GM06990 (cell line): ENCODE data around the gene KEAP1.
A peak's percentile ranks its signal among the peaks of the same experiment; 100 is the strongest.

ENCODE experiments used
- DNase-seq: peaks from one replicate; pipeline ENCODE4 v3.0.0-alpha.2; 2011; ENCODE audit not compliant: insufficient read length; ENCODE audit errors: extremely low read depth
- H3K27me3 ChIP-seq: replicated peaks from 2 replicates; pipeline ENCODE4 v1.6.0; 2011; ENCODE audit warnings: low read length; ENCODE audit not compliant: control insufficient read depth, insufficient read depth
- H3K36me3 ChIP-seq: 2 replicates; pipeline ENCODE4 v1.5.1; 2011; ENCODE audit warnings: low read length; ENCODE audit not compliant: control insufficient read depth, insufficient read depth
- H3K4me3 ChIP-seq: replicated peaks from 2 replicates; pipeline ENCODE4 v1.5.1; 2011; ENCODE audit warnings: low read depth, mild to moderate bottlenecking, control low read depth, low read length
- TF ChIP-seq, protein P1 (sequence below): IDR thresholded peaks from 2 replicates; pipeline ENCODE4 v1.5.1; 2011; ENCODE audit warnings: low read length, control low read depth, mild to moderate bottlenecking, inconsistent platforms; ENCODE audit not compliant: insufficient read depth, poor library complexity, severe bottlenecking

Gene KEAP1

DNA sequence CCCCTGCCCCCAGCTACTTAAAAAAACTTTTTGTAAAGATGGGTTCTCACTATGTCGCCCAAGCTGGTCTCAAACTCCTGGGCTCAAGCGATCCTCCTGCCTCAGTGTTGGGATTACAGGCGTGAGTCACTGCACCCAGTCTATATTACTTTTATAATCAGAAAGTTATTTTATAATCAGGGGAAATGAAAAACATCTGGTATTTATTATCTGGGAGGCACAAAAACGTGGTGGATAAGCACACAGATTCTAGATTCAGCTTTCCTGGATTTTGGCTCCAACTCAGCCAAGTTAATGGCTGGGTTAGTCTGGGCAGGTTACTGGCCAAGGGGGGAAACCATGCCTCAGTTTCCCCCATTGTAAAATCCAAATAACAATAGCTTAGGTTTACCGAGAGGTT is 24.7 kb downstream of the KEAP1 start:
- TF ChIP-seq, protein P1, sequence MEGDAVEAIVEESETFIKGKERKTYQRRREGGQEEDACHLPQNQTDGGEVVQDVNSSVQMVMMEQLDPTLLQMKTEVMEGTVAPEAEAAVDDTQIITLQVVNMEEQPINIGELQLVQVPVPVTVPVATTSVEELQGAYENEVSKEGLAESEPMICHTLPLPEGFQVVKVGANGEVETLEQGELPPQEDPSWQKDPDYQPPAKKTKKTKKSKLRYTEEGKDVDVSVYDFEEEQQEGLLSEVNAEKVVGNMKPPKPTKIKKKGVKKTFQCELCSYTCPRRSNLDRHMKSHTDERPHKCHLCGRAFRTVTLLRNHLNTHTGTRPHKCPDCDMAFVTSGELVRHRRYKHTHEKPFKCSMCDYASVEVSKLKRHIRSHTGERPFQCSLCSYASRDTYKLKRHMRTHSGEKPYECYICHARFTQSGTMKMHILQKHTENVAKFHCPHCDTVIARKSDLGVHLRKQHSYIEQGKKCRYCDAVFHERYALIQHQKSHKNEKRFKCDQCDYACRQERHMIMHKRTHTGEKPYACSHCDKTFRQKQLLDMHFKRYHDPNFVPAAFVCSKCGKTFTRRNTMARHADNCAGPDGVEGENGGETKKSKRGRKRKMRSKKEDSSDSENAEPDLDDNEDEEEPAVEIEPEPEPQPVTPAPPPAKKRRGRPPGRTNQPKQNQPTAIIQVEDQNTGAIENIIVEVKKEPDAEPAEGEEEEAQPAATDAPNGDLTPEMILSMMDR: no peak
- Histone ChIP-seq H3K36me3 (no peaks in the 10 kb centered on the region), H3K4me3 (no peak overlapping the region), H3K27me3 (no peaks in the 10 kb centered on the region)
- DNase-seq: no peak

DNA sequence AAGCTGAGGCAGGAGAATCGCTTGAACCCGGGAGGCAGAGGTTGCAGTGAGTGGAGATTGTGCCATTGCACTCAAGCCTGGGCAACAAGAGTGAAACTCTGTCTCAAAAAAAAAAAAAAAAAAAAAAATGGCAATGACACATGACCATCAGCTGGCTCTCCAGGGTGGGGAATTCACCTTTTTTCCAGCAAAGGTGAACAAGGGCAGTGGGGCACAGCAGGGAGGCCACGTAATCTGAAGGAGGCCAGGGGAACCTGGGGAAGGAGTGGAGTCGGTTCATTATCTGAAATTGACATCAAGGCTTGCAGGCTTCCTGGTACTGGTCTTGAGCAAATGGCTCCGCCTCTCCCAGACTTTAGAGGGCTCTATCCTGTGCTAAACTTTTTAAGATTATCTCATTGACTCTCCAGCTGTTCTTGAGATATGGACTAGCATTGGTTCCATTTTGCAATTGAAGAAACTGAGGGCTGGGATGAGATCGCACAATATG is 28.1 kb downstream of the KEAP1 start:
- no peak for DNase-seq
- H3K36me3 ChIP-seq: no peaks in the 10 kb centered on the region
- TF ChIP-seq, protein P1: no peak
- no peaks in the 10 kb centered on the region for H3K27me3 ChIP-seq
- H3K4me3 ChIP-seq: no peak overlapping the region

DNA sequence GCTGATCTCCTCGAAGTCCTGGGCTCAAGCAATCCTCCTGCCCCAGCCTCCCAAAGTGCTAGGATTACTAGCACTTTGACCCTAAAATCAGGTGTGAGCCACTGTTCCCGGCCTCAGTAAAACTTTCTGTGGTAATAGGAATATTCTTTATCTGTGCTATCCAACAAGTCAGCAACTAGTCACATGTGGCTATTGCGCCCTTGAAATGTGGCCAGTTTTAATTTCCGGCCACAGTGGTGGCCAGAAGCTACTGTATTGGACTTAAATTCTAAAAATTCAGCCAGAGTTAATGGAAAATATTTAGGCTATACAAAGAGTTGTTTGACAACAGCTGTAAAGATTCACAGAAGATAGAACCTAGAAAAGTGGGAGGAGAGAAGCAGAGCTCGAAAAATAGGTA is 30.0 kb downstream of the KEAP1 start:
- H3K27me3 ChIP-seq: no peaks in the 10 kb centered on the region
- no peak overlapping the region for H3K4me3 ChIP-seq
- DNase-seq: no peak
- H3K36me3 ChIP-seq: no peaks in the 10 kb centered on the region
- TF ChIP-seq, protein P1: no peak

DNA sequence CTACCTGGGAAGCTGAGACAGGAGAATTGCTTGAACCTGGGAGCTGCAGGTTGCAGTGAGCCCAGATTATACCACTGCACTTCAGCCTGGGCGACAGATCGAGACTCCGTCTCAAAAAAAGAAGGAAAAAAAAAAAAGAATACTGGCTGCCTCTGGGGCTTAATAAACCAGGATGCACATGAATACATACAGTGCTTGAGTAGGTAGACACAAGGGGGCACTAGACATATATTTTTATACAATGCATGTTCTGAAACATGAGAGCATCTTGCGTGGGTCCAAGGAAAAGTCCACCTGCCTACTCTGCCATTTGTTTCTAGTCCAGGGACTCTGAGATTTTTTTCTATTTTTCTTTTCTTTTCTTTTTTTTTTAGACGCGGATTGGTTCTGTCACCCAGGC is 31.2 kb downstream of the KEAP1 start:
- peaks cover 2% of the 10 kb centered on the region; the same call in 1 of the 2 replicates for H3K36me3 ChIP-seq
- DNase-seq: no peak
- no peaks in the 10 kb centered on the region for H3K27me3 ChIP-seq
- no peak overlapping the region for H3K4me3 ChIP-seq
- TF ChIP-seq, protein P1: peak; percentile 49

DNA sequence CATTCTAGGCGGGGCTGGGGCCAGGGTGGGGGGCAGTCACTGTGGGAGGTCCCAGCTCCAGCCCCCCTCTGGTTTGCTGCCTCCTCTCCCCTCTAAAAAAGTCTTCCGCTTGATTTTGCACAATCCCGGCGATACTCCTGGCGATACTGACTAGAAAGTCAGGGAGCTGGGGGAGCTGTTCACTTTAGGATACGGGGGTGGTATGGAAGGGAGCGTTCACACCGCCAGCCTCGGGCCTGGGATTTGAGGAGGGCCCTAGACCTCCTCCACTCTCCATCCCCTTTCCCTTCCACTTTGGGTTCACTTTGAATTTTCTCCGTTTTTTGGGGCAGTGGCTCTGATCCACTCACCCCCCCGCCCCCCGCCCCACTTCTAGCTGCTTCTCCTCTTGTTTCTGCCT is 35.0 kb downstream of the KEAP1 start:
- Histone ChIP-seq H3K27me3 (no peaks in the 10 kb centered on the region), H3K36me3 (peaks cover 6% of the 10 kb centered on the region), H3K4me3 (no peak overlapping the region)
- TF ChIP-seq, protein P1: no peak
- no peak for DNase-seq

DNA sequence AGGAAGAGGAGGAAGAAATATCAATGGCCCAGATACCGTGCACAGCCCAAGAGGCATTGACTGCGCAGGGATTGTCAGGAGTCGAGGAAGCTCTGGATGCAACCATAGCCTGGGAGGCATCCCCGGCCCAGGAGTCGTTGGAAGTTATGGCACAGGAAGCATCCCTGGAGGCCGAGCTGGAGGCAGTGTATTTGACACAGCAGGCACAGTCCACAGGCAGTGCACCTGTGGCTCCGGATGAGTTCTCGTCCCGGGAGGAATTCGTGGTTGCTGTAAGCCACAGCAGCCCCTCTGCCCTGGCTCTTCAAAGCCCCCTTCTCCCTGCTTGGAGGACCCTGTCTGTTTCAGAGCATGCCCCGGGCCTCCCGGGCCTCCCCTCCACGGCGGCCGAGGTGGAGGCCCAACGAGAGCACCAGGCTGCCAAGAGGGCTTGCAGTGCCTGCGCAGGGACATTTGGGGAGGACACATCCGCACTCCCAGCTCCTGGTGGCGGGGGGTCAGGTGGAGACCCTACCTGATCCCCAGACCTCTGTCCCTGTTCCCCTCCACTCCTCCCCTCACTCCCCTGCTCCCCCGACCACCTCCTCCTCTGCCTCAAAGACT is 36.0 kb downstream of the KEAP1 start:
- no peak for DNase-seq
- no peak overlapping the region for H3K4me3 ChIP-seq
- TF ChIP-seq, protein P1: no peak
- no peaks in the 10 kb centered on the region for H3K27me3 ChIP-seq
- H3K36me3 ChIP-seq: peaks cover 6% of the 10 kb centered on the region
